Loucy (cell line): ENCODE data around the gene RIMS1.

ENCODE experiments used
- H2AFZ ChIP-seq: fragments of 200-600 bp; sonication (generic); 2 replicates; pipeline ENCODE4 v1.6.0; 2016; ENCODE audit warnings: antibody characterized with exemption, mild to moderate bottlenecking, low read length, moderate library complexity
- H3F3A ChIP-seq: fragments of 200-600 bp; 2 replicates; pipeline ENCODE4 v1.6.0; 2016; ENCODE audit warnings: antibody characterized with exemption, low read depth, mild to moderate bottlenecking
- H3K27me3 ChIP-seq: fragments of 200-600 bp; sonication (generic); 2 replicates; pipeline ENCODE4 v1.6.1; 2014; ENCODE audit warnings: low read length, mild to moderate bottlenecking; ENCODE audit not compliant: insufficient read depth, poor library complexity, severe bottlenecking
- H3K36me3 ChIP-seq: fragments of 200-600 bp; sonication (generic); 2 replicates; pipeline ENCODE4 v1.6.1; 2016; ENCODE audit warnings: low read length; ENCODE audit not compliant: insufficient read depth
- H3K4me1 ChIP-seq: fragments of 200-600 bp; sonication (generic); 2 replicates; pipeline ENCODE4 v1.5.1; 2014; ENCODE audit warnings: low read length, mild to moderate bottlenecking; ENCODE audit not compliant: insufficient read depth, poor library complexity, severe bottlenecking
- H3K4me2 ChIP-seq: fragments of 200-600 bp; sonication (generic); 2 replicates; pipeline ENCODE4 v1.6.0; 2014; ENCODE audit warnings: antibody characterized with exemption, low read length, low read depth, mild to moderate bottlenecking; ENCODE audit not compliant: poor library complexity, severe bottlenecking
- H3K4me3 ChIP-seq: fragments of 200-600 bp; sonication (generic); 2 replicates; pipeline ENCODE4 v1.5.1; 2014; ENCODE audit warnings: low read length, mild to moderate bottlenecking, mixed read lengths; ENCODE audit not compliant: poor library complexity, severe bottlenecking
- H3K79me2 ChIP-seq: fragments of 200-600 bp; sonication (generic); 2 replicates; pipeline ENCODE4 v1.6.1; 2014; ENCODE audit warnings: low read length; ENCODE audit not compliant: insufficient read depth
- H3K9ac ChIP-seq: fragments of 200-600 bp; sonication (generic); 2 replicates; pipeline ENCODE4 v1.6.0; 2014; ENCODE audit warnings: mild to moderate bottlenecking, low read depth, low read length, moderate library complexity; ENCODE audit not compliant: poor library complexity, severe bottlenecking
- H3K9me2 ChIP-seq: fragments of 200-600 bp; sonication (generic); replicated peaks from 2 replicates; pipeline ENCODE4 v1.6.1; 2016; ENCODE audit warnings: low read depth, low read length, mixed read lengths
- H3K9me3 ChIP-seq: fragments of 200-600 bp; sonication (generic); 2 replicates; pipeline ENCODE4 v1.6.1; 2014; ENCODE audit warnings: mild to moderate bottlenecking, antibody characterized with exemption, low read length, low read depth; ENCODE audit not compliant: insufficient read depth
- H4K20me1 ChIP-seq: fragments of 200-600 bp; sonication (generic); 2 replicates; pipeline ENCODE4 v1.6.0; 2014; ENCODE audit warnings: antibody characterized with exemption, low read length, mild to moderate bottlenecking; ENCODE audit not compliant: insufficient read depth, poor library complexity, severe bottlenecking
- CTCF ChIP-seq: fragments of 200-600 bp; sonication (generic); conservative IDR thresholded peaks from 2 replicates; pipeline ENCODE4 v1.5.1; 2014; ENCODE audit warnings: mild to moderate bottlenecking, antibody characterized with exemption, low read length
- EZH2phosphoT487 ChIP-seq: fragments of 200-600 bp; IDR thresholded peaks from 2 replicates; pipeline ENCODE4 v1.6.1; 2018; ENCODE audit warnings: antibody characterized with exemption, mild to moderate bottlenecking, moderate library complexity, borderline replicate concordance

The RIMS1 gene

DNA sequence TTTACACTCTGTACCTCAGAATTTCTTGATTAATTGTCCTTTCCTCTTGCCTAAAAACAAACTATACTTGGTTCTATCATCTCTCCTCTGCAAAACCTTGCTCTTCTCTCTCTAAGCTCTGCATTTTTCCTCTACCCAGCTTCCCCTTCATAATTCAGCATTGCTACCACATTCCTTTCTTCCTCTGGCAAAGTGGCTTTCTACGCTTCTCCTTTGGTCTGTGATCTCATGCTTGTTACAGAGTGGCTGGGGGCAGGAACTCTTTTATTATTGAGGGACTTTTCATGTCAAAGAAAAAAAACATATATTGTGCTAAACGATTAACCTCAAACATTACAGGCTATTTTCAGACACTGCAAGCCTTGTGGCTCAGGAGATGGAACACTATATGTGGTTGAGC lies 402.2 kb downstream of the RIMS1 start:
- no peaks in the 10 kb centered on the region for H3K9me2 ChIP-seq
- no peaks in the 10 kb centered on the region for H3F3A ChIP-seq
- H3K36me3 ChIP-seq: no peaks in the 10 kb centered on the region
- H2AFZ ChIP-seq: no peak overlapping the region
- no peaks in the 10 kb centered on the region for H3K79me2 ChIP-seq
- TF ChIP-seq EZH2phosphoT487 (no peak), CTCF (no peak)
- no peak overlapping the region for H3K9ac ChIP-seq
- H3K4me1 ChIP-seq: no peaks in the 10 kb centered on the region
- H3K9me3 ChIP-seq: no peaks in the 10 kb centered on the region
- no peaks in the 10 kb centered on the region for H3K27me3 ChIP-seq
- H4K20me1 ChIP-seq: no peaks in the 10 kb centered on the region
- no peak overlapping the region for H3K4me2 ChIP-seq
- H3K4me3 ChIP-seq: no peak overlapping the region

DNA sequence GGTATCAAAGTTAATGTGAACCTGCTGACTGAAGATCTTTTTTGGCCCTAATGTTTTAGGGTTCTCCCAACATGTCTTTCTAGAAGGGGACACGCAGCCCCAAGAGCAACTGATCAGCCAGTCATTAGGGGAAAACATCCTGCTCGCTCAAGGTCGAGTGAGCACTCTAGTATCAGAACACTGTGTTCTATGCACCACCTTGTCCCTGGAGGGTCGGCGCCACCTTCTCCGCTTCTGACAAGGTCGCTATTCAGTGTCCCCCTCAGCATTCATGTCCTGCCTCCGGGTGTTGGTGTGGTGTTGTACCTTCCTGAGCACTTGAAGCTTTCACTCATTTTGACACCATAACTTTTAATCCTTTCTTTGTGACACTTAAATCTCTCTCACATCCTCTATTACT lies 404.3 kb downstream of the RIMS1 start:
- Histone ChIP-seq H2AFZ (no peak overlapping the region), H3F3A (no peaks in the 10 kb centered on the region), H3K9ac (no peak overlapping the region), H3K36me3 (no peaks in the 10 kb centered on the region), H3K4me1 (no peaks in the 10 kb centered on the region), H4K20me1 (no peaks in the 10 kb centered on the region), H3K9me3 (no peaks in the 10 kb centered on the region), H3K4me3 (no peak overlapping the region), H3K4me2 (no peak overlapping the region), H3K79me2 (no peaks in the 10 kb centered on the region), H3K27me3 (no peaks in the 10 kb centered on the region), H3K9me2 (no peaks in the 10 kb centered on the region)
- no peak for TF ChIP-seq EZH2phosphoT487
- no peak for TF ChIP-seq CTCF

DNA sequence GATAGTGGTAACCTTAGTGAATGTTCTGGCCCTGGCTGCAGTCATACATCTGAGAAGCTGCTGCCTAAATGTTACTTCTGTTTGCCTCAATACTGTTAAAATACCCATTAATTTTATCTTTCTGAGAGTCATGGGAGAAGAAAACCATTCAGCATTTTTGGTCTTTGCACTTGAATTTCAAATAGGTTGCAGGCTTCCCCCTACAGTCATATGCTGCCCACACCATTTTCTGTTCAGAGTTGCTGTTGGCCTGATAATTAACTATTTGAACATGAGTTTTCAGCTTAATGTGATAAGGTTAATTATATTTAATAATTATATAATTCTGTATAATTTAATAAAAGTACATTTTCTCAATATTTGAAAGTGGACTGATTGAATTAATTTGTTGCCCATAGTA lies 410.0 kb downstream of the RIMS1 start:
- H3K9ac ChIP-seq: no peak overlapping the region
- H3K9me2 ChIP-seq: no peaks in the 10 kb centered on the region
- H3F3A ChIP-seq: no peaks in the 10 kb centered on the region
- H3K9me3 ChIP-seq: no peaks in the 10 kb centered on the region
- H3K27me3 ChIP-seq: no peaks in the 10 kb centered on the region
- H3K4me1 ChIP-seq: no peaks in the 10 kb centered on the region
- no peaks in the 10 kb centered on the region for H3K36me3 ChIP-seq
- no peak overlapping the region for H2AFZ ChIP-seq
- H3K79me2 ChIP-seq: no peaks in the 10 kb centered on the region
- no peaks in the 10 kb centered on the region for H4K20me1 ChIP-seq
- no peak overlapping the region for H3K4me2 ChIP-seq
- no peak overlapping the region for H3K4me3 ChIP-seq
- TF ChIP-seq CTCF (no peak), EZH2phosphoT487 (no peak)
